GM19351 (cell line): ENCODE data around the gene RPS6KL1.

ENCODE experiments used
- ATAC-seq: cut with Tn5 transposase; IDR thresholded peaks from one replicate; pipeline ENCODE4 v1.9.1; 2021; ENCODE audit warnings: mild to moderate bottlenecking, moderate library complexity; ENCODE audit not compliant: unreplicated experiment

RPS6KL1 gene

DNA sequence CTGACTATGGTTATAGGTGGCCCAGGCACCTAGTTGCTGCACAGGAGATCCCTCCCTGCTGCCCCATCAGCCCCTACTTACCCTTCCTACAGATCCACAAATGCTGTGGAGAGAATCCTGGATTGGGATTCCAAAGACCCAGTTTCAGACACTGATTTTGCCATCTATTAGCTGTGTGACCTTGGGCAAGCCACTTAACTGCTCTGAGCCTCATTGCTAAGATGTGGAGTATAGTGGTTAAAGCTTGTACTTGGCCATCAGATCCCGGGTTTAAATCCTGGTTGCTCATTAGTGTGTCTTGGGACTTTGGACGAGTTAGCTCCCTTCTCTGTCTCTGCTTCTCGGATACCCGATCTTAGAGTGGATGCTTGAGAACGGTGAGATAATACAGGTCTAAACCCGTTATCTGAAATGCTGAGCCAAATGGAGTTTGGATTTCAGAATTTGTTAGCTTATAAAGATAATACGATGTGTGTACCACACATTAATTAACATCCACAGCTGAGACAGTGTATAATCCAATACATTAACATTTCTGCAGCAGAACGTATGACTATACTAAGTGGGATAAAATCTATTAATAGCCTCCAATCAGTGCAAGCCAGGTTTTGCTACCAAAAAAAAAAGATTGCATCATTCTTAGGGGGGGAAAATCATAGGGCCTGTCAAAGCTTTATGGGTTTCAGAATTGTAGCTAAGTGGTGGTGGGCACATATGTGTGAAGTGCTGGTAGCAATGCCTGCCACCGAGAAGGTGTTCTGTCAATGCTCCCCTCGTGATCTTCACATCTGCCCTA is 63.1 kb downstream of the RPS6KL1 start:
- ATAC-seq: no peak

DNA sequence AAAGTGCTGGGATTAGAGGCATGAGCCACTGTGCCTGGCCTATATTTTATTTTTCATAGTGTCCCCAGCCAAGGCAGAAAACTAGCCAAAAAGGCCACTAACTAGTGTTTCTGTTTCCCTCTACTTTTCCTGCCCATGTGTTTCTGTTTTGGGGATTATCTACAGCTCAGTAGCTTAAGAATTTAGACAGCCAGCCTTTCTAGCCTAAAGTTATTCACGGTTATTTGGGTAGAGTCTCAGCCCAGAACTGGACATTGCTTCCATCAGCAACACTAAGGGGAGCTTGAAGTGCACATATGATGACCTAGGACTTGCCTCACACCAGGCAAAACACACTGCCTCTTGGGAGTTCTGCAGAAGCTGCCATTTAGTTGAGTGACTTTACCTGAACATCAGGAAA is 65.0 kb downstream of the RPS6KL1 start:
- no peak for ATAC-seq

DNA sequence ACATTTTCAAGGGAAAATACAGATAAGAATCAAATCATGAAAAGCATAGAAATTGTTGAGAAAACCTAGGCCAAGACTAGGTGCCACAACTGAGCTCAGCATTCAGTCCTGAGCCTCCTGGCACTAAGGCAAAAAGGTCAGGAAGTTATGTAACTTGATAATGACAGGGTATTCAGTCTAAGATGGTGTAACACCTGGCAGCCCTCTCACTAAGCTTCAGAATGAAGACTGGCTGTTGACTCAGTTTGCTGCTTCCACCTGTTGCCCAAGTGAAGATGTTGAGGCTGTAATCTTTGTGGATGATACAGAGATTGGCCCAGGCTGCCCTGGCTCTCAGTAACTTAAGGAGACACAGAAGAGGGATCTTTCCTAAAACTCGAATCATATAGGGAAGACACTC is 66.7 kb downstream of the RPS6KL1 start:
- ATAC-seq: no peak

DNA sequence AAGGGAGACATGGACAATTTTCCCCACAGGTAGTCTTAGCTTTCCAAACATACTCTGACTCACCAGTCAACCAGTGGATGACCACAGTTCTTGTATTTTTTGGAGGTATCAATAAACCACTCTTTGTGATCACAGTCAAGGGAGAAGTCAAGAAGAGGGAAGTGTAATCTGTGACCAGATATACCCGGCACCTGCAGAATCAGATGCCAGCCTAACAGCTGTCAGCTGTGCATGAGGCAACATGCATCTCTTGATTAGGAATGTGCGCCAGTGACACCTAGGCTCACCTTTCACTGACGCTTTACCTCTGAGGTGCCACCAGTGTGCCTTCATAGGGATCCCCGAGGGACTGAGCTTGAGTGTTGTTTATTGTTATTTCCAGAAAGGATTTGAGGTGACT is 67.1 kb downstream of the RPS6KL1 start:
- ATAC-seq: no peak

DNA sequence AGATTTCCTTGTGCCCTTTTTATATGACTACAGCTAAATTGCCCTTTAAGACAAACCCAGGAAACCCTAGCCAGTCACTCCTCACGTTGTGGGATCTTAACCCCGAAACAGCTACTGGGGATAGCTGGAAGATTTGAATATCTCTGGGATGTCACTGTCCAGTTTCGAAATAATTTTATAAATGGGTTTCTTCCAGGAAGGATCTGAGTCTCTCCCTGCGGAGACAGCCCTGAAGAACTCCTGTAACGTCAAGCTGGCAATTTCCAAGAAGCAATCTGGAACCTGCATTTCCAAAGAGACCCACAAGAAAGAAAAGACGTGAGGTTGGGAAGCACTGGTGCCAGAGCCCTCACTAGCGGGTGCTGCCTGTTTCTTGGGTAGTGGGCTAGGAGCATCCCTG is 68.0 kb downstream of the RPS6KL1 start:
- ATAC-seq: no peak
